PFSK-1 (cell line): ENCODE results near the gene CACYBP.

Experiments used
- POLR2AphosphoS5 ChIP-seq: IDR thresholded peaks from 2 replicates; pipeline ENCODE4 v1.6.1; 2012; ENCODE audit warnings: low read depth, mild to moderate bottlenecking, control low read depth, low read length, moderate library complexity
- SIN3A ChIP-seq: IDR thresholded peaks from 2 replicates; pipeline ENCODE4 v1.6.1; 2012; ENCODE audit warnings: mild to moderate bottlenecking, low read length, moderate library complexity, borderline replicate concordance; ENCODE audit not compliant: insufficient read depth
- TAF1 ChIP-seq: IDR thresholded peaks from 2 replicates; pipeline ENCODE4 v1.6.1; 2012; ENCODE audit warnings: low read length, control low read depth, borderline replicate concordance; ENCODE audit not compliant: insufficient read depth
- TF ChIP-seq, protein P1 (sequence below), 2 experiments: IDR thresholded peaks; 2 replicates each; pipeline versions ENCODE4 v1.6.1 to v1.8.0; 2011 to 2012; ENCODE audit warnings: low read depth in 2 of 2, low read length in 2 of 2, control low read depth in 1 of 2, inconsistent platforms in 1 of 2, mild to moderate bottlenecking in 1 of 2, moderate library complexity in 1 of 2; ENCODE audit not compliant: insufficient read depth in 1 of 2

DNA sequence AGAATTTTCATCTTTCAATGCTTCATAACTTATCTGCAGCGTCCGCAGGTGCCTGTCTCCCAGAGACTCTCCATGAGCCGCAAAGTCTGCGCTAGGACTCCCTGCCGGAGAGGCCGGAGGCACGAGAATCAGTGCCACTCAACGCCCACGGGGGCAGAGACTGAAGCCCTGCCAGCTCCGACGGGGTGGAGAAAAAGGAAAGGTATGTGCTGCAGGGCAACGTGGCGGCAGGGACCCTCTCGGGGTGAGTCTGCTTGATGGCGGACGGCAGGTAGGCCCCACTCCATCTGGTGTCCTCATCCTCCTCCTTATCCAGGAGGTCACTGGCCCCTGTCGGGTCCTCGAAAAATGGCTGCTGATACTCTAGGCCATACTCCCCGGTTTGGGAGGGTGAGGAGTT, 45.4 kb downstream of the CACYBP start:
- no peak for TF ChIP-seq POLR2AphosphoS5
- TF ChIP-seq, protein P1, sequence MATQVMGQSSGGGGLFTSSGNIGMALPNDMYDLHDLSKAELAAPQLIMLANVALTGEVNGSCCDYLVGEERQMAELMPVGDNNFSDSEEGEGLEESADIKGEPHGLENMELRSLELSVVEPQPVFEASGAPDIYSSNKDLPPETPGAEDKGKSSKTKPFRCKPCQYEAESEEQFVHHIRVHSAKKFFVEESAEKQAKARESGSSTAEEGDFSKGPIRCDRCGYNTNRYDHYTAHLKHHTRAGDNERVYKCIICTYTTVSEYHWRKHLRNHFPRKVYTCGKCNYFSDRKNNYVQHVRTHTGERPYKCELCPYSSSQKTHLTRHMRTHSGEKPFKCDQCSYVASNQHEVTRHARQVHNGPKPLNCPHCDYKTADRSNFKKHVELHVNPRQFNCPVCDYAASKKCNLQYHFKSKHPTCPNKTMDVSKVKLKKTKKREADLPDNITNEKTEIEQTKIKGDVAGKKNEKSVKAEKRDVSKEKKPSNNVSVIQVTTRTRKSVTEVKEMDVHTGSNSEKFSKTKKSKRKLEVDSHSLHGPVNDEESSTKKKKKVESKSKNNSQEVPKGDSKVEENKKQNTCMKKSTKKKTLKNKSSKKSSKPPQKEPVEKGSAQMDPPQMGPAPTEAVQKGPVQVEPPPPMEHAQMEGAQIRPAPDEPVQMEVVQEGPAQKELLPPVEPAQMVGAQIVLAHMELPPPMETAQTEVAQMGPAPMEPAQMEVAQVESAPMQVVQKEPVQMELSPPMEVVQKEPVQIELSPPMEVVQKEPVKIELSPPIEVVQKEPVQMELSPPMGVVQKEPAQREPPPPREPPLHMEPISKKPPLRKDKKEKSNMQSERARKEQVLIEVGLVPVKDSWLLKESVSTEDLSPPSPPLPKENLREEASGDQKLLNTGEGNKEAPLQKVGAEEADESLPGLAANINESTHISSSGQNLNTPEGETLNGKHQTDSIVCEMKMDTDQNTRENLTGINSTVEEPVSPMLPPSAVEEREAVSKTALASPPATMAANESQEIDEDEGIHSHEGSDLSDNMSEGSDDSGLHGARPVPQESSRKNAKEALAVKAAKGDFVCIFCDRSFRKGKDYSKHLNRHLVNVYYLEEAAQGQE (IDR thresholded peaks at IDR 0.05; ENCODE audit: insufficient read depth in 1 of 2, low read depth in 2 of 2, low read length in 2 of 2) = no peak
- TF ChIP-seq SIN3A = no peak
- no peak for TF ChIP-seq TAF1
